Smooth muscle cell (in vitro differentiated cells): ENCODE data around the gene MET. TPM values are rescaled to one million over a fixed set of nuclear protein-coding genes. Genes with fewer than 3 reads are reported as not detected.
A peak's percentile ranks its signal among the peaks of the same experiment; 100 is the strongest.

Source experiments
- DNase-seq: peaks from one replicate; lab custom pipeline; 2025; ENCODE audit not compliant: unreplicated experiment; lab: John Stamatoyannopoulos, UW
- H2AFZ ChIP-seq: fragments of 200-600 bp; sonication (generic); 2 replicates; pipeline ENCODE4 v1.6.0; 2016; ENCODE audit warnings: antibody characterized with exemption, low read depth, mild to moderate bottlenecking
- H3F3A ChIP-seq: fragments of 200-600 bp; sonication (generic); 2 replicates; pipeline ENCODE4 v1.6.0; 2017; ENCODE audit warnings: antibody characterized with exemption, low read depth
- H3K27ac ChIP-seq: fragments of 200-600 bp; sonication (generic); 2 replicates; pipeline ENCODE4 v1.5.1; 2016; ENCODE audit warnings: low read depth, mild to moderate bottlenecking
- H3K27me3 ChIP-seq: fragments of 200-600 bp; sonication (generic); 2 replicates; pipeline ENCODE4 v1.6.1; 2016; ENCODE audit warnings: low read depth, mild to moderate bottlenecking
- H3K36me3 ChIP-seq: fragments of 200-600 bp; sonication (generic); 2 replicates; pipeline ENCODE4 v1.5.1; 2016; ENCODE audit warnings: low read depth
- H3K4me1 ChIP-seq: fragments of 200-600 bp; sonication (generic); 2 replicates; pipeline ENCODE4 v1.5.1; 2016; ENCODE audit warnings: low read depth
- H3K4me2 ChIP-seq: fragments of 200-600 bp; sonication (generic); 2 replicates; pipeline ENCODE4 v1.6.0; 2016; ENCODE audit warnings: mild to moderate bottlenecking
- H3K4me3 ChIP-seq: fragments of 200-600 bp; sonication (generic); 2 replicates; pipeline ENCODE4 v1.5.1; 2016; ENCODE audit warnings: mild to moderate bottlenecking
- H3K79me2 ChIP-seq: fragments of 200-600 bp; sonication (generic); 2 replicates; pipeline ENCODE4 v1.6.0; 2016; ENCODE audit warnings: low read depth, mild to moderate bottlenecking
- H3K9ac ChIP-seq: fragments of 200-600 bp; sonication (generic); 2 replicates; pipeline ENCODE4 v1.6.0; 2016; ENCODE audit warnings: low read depth
- H3K9me3 ChIP-seq: fragments of 200-600 bp; sonication (generic); replicated peaks from 2 replicates; pipeline ENCODE4 v1.5.1; 2016; ENCODE audit warnings: low read depth
- H4K20me1 ChIP-seq: fragments of 200-600 bp; sonication (generic); 2 replicates; pipeline ENCODE4 v1.6.0; 2016; ENCODE audit warnings: low read depth
- whole genome bisulfite sequencing: methylation state at CpG from one replicate; pipeline ENCODE4 v1.1.7; 2016; ENCODE audit warnings: low lambda C conversion rate; 5-methylcytosine and 5-hydroxymethylcytosine counted together
- polyA plus RNA-seq: library from polyadenylated mRNA; unstranded; fragments of >200 nt; fragmentation: Nextera tagmentation; extraction: Ambion mirVana; gene quantifications from 2 replicates; pipeline ENCODE4 v1.2.1, GENCODE V29; 2016
- total RNA-seq: library from RNA; depleted of rRNA; stranded (reverse); fragments of >200 nt; gene quantifications from 2 replicates; pipeline ENCODE4 v1.2.3, GENCODE V29; 2014
- TF ChIP-seq, protein P1 (sequence below): fragments of 200-600 bp; sonication (generic); IDR thresholded peaks from 2 replicates; pipeline ENCODE4 v1.5.1; 2017; ENCODE audit warnings: borderline replicate concordance, mild to moderate bottlenecking, antibody characterized with exemption; ENCODE audit not compliant: insufficient read depth, poor library complexity, severe bottlenecking

MET gene
- total RNA-seq = 12.0 and 12.8 TPM in 2 replicates
- polyA plus RNA-seq = 1.2 and 5.2 TPM in 2 replicates

DNA sequence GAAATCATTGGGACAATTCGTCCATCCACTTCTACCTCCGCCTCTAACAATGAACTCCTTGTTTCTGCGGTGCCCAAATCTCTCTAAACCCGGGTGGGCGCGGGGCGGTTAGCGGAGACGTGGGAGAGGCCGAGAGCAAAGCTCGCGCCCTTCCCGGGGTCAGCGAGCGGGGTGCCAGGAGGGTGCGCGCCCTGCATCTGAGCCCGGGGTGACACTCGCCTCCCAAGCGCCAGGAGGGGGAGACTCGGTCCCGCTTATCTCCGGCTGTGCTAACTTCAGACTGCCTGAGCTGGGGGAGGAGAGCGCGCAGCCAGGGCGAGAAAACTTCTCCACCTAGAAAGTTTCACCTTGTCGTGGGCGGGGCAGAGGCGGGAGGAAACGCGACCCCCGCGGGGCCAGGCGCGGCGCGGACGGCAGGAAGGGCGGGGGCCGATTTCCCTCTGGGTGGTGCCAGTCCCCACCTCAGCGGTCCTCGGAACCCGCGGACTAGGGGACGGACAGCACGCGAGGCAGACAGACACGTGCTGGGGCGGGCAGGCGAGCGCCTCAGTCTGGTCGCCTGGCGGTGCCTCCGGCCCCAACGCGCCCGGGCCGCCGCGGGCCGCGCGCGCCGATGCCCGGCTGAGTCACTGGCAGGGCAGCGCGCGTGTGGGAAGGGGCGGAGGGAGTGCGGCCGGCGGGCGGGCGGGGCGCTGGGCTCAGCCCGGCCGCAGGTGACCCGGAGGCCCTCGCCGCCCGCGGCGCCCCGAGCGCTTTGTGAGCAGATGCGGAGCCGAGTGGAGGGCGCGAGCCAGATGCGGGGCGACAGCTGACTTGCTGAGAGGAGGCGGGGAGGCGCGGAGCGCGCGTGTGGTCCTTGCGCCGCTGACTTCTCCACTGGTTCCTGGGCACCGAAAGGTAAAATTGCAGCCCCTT lies at the start of gene MET:
TSS of gene MET (plus strand) at position 516 of the 915 bp plus-strand sequence. CDS start 26,889 bp downstream, outside the sequence.
- TF ChIP-seq, protein P1, sequence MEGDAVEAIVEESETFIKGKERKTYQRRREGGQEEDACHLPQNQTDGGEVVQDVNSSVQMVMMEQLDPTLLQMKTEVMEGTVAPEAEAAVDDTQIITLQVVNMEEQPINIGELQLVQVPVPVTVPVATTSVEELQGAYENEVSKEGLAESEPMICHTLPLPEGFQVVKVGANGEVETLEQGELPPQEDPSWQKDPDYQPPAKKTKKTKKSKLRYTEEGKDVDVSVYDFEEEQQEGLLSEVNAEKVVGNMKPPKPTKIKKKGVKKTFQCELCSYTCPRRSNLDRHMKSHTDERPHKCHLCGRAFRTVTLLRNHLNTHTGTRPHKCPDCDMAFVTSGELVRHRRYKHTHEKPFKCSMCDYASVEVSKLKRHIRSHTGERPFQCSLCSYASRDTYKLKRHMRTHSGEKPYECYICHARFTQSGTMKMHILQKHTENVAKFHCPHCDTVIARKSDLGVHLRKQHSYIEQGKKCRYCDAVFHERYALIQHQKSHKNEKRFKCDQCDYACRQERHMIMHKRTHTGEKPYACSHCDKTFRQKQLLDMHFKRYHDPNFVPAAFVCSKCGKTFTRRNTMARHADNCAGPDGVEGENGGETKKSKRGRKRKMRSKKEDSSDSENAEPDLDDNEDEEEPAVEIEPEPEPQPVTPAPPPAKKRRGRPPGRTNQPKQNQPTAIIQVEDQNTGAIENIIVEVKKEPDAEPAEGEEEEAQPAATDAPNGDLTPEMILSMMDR = peak; percentile 34
- Histone ChIP-seq H3K4me2 (peak within 1 kb of the TSS; percentile 98), H3K79me2 (no peaks in the 10 kb centered on the region), H3K9ac (peak within 1 kb of the TSS; percentile 79), H2AFZ (peak within 1 kb of the TSS; percentile 89), H3F3A (no peaks in the 10 kb centered on the region), H3K4me1 (peaks cover 7% of the 10 kb centered on the region), H3K36me3 (no peaks in the 10 kb centered on the region), H3K4me3 (peak within 1 kb of the TSS; percentile 69), H4K20me1 (no peaks in the 10 kb centered on the region), H3K9me3 (no peaks in the 10 kb centered on the region), H3K27me3 (peaks cover 51% of the 10 kb centered on the region), H3K27ac (peak within 1 kb of the TSS; percentile 36)
- DNase-seq = peak; percentile 19
- WGBS = 3% methylated on average over 81 of the region's 101 CpGs

DNA sequence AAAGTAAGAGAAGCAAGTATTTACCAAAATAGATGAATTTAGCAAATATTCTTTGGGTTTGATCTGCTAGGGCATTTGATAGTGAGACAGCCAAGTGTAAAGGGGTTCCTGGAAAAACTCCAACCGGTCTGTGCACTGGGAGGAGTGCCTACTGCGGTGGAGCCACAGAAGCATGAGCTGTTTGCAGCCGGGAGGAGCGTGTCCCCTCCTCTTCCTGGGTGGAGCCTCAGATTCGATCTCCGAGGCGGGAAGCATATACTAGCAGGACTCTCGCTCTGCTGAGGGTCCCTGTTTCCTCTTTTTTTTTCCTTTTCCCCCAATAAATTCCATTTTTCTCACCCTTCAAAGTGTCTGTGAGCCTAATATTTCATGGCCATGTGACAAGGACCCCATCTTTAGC lies 45.1 kb upstream of the MET start:
- Histone ChIP-seq H3K27me3 (peaks cover 2% of the 10 kb centered on the region), H3F3A (no peaks in the 10 kb centered on the region), H3K27ac (no peak overlapping the region), H3K79me2 (no peaks in the 10 kb centered on the region), H4K20me1 (no peaks in the 10 kb centered on the region), H3K4me3 (no peak overlapping the region), H3K9ac (no peak overlapping the region), H2AFZ (no peak overlapping the region), H3K36me3 (no peaks in the 10 kb centered on the region), H3K4me2 (no peak overlapping the region), H3K4me1 (no peaks in the 10 kb centered on the region), H3K9me3 (no peaks in the 10 kb centered on the region)
- no peak for DNase-seq
- TF ChIP-seq, protein P1 = no peak
- WGBS = 94% methylated on average over 8 of the region's 8 CpGs

DNA sequence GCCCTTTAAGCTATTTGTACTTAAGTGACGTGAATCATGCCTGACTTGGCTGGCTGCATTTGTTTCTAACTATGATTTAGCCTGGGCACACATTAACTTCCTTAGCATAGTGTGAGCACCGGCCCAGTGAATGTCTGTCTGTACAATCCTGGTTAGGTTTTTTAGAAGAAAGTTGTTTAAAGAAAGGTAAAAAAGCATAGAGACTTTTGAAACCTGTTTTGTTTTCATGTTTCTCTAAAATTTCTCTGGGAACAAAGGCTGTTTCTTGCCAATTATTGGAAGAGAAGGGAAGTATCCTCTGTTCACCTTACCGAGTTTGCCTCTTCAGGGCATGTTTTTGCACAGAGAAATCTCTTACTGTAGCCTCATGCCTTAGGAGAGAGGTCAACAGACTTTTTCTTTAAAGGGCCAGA lies 42.9 kb upstream of the MET start:
- TF ChIP-seq, protein P1 = no peak
- H2AFZ ChIP-seq = no peak overlapping the region
- H3K9ac ChIP-seq = no peak overlapping the region
- no peak overlapping the region for H3K4me2 ChIP-seq
- no peaks in the 10 kb centered on the region for H3K9me3 ChIP-seq
- H3K4me1 ChIP-seq = no peaks in the 10 kb centered on the region
- 75% methylated on average over 3 of the region's 3 CpGs for WGBS
- no peak overlapping the region for H3K27ac ChIP-seq
- DNase-seq = no peak
- H3F3A ChIP-seq = no peaks in the 10 kb centered on the region
- no peaks in the 10 kb centered on the region for H4K20me1 ChIP-seq
- no peaks in the 10 kb centered on the region for H3K79me2 ChIP-seq
- no peaks in the 10 kb centered on the region for H3K36me3 ChIP-seq
- H3K27me3 ChIP-seq = no peaks in the 10 kb centered on the region
- no peak overlapping the region for H3K4me3 ChIP-seq
